Endothelial cell of umbilical vein (primary cell): ENCODE measurements around the gene PDCD11. TPM values are rescaled to one million over a fixed set of nuclear protein-coding genes. Genes with fewer than 3 reads are reported as not detected.

Source experiments
- BruUV-seq: library from RNA; stranded (reverse); fragments of 400-500 nt; replicated peaks from 2 replicates; lab custom pipeline; 2021; lab: Mats Ljungman, UMichigan
- CTCF ChIA-PET: fragments of 300-600, 350-600 bp; sonication (Branson Sonifier 250); formaldehyde crosslinking; loops from one replicate; lab custom pipeline; 2021; ENCODE audit warnings: antibody characterized with exemption, inconsistent platforms; lab: Charles Lee
- POLR2A ChIA-PET: fragments of 300-600, 350-600 bp; sonication (Branson Sonifier 250); formaldehyde crosslinking; loops from one replicate; lab custom pipeline; 2021; ENCODE audit warnings: antibody characterized with exemption, inconsistent platforms; lab: Charles Lee
- DNase-seq: peaks from one replicate; pipeline ENCODE4 v3.0.0-alpha.2; 2011; ENCODE audit warnings: low read depth, low spot score
- FAIRE-seq: peaks from 2 replicates; lab custom pipeline; 2011; peaks lifted over from hg19 to GRCh38; lab: Jason Lieb, UNC
- H2AFZ ChIP-seq: 2 replicates; pipeline ENCODE4 v1.6.0; 2012; ENCODE audit warnings: low read depth, low read length, control low read depth, inconsistent platforms
- H3K27ac ChIP-seq: 2 replicates; pipeline ENCODE4 v1.5.1; 2011; ENCODE audit warnings: low read depth, mild to moderate bottlenecking, control low read depth, low read length, moderate library complexity; ENCODE audit not compliant: insufficient read depth
- H3K27me3 ChIP-seq, 2 experiments: 2 replicates each; pipeline versions ENCODE4 v1.6.0 to v1.6.1; 2011; ENCODE audit warnings: low read length in 2 of 2, mixed read lengths in 1 of 2; ENCODE audit not compliant: control insufficient read depth in 2 of 2, insufficient read depth in 2 of 2
- H3K36me3 ChIP-seq, 2 experiments: 2 replicates in 1 of 2; 3 replicates in 1 of 2; pipeline ENCODE4 v1.5.1; 2011; ENCODE audit warnings: low read length in 2 of 2, mild to moderate bottlenecking in 1 of 2, moderate library complexity in 1 of 2; ENCODE audit not compliant: control insufficient read depth in 2 of 2, insufficient read depth in 2 of 2; ENCODE audit errors: extremely low read depth in 1 of 2
- H3K4me1 ChIP-seq: 3 replicates; pipeline ENCODE4 v1.5.1; 2011; ENCODE audit warnings: mild to moderate bottlenecking, low read length; ENCODE audit not compliant: control insufficient read depth, insufficient read depth; ENCODE audit errors: extremely low read depth
- H3K4me2 ChIP-seq: 2 replicates; pipeline ENCODE4 v1.6.1; 2011; ENCODE audit warnings: low read length, control low read depth, mixed read lengths; ENCODE audit not compliant: insufficient read depth
- H3K4me3 ChIP-seq, 3 experiments: fragments of 200-600 bp in 1 of 3; sonication (generic), shearing (Covaris generic) in 1 of 3; replicated peaks in 1 of 3; 2 replicates each; pipeline ENCODE4 v1.5.1; 2011 to 2016; ENCODE audit warnings: control low read depth in 3 of 3, low read length in 3 of 3, mild to moderate bottlenecking in 2 of 3, inconsistent platforms in 1 of 3, low read depth in 1 of 3, moderate library complexity in 1 of 3; ENCODE audit not compliant: insufficient read depth in 1 of 3
- H3K79me2 ChIP-seq: 2 replicates; pipeline ENCODE4 v1.6.0; 2012; ENCODE audit warnings: low read length, inconsistent platforms; ENCODE audit not compliant: control insufficient read depth, insufficient read depth
- H3K9ac ChIP-seq: replicated peaks from 2 replicates; pipeline ENCODE3; 2011; ENCODE audit warnings: low read length, control low read depth; ENCODE audit not compliant: insufficient read depth; ENCODE audit errors: extremely low read depth
- H3K9me1 ChIP-seq: replicated peaks from 3 replicates; pipeline ENCODE4 v1.6.0; 2011; ENCODE audit warnings: mild to moderate bottlenecking, low read length; ENCODE audit not compliant: control insufficient read depth, insufficient read depth; ENCODE audit errors: extremely low read depth
- H3K9me3 ChIP-seq: replicated peaks from 2 replicates; pipeline ENCODE4 v1.5.1; 2012; ENCODE audit warnings: low read length, inconsistent platforms; ENCODE audit not compliant: control insufficient read depth, insufficient read depth
- H4K20me1 ChIP-seq: replicated peaks from 2 replicates; pipeline ENCODE3; 2011; ENCODE audit warnings: mild to moderate bottlenecking, low read length; ENCODE audit not compliant: control insufficient read depth, insufficient read depth; ENCODE audit errors: extremely low read depth
- FOS ChIP-seq: IDR thresholded peaks from 2 replicates; pipeline ENCODE4 v1.6.1; 2011; ENCODE audit warnings: mild to moderate bottlenecking, low read length, moderate library complexity, borderline replicate concordance; ENCODE audit not compliant: insufficient read depth
- GATA2 ChIP-seq: IDR thresholded peaks from 2 replicates; pipeline ENCODE4 v1.7.0; 2011; ENCODE audit warnings: low read depth, mild to moderate bottlenecking, moderate library complexity, mixed read lengths, low read length; ENCODE audit not compliant: insufficient read length, insufficient read depth
- MYC ChIP-seq: IDR thresholded peaks from one replicate; pipeline ENCODE4 v1.6.1; 2011; ENCODE audit warnings: mild to moderate bottlenecking, low read depth, low read length
- POLR2A ChIP-seq: IDR thresholded peaks from 2 replicates; pipeline ENCODE4 v1.6.1; 2012; ENCODE audit warnings: low read depth, mild to moderate bottlenecking, control low read depth, low read length
- POLR2AphosphoS5 ChIP-seq: IDR thresholded peaks from 2 replicates; pipeline ENCODE4 v1.6.1; 2012; ENCODE audit warnings: low read depth, mild to moderate bottlenecking, control low read depth, low read length, moderate library complexity; ENCODE audit not compliant: insufficient read depth
- dilution Hi-C: fragments of 300-500 bp; cut with MboI; formaldehyde crosslinking; loops from one replicate; pipeline ENCODE4 v1.15.0; 2019; ENCODE audit warnings: low sequenced_read_pairs; ENCODE audit not compliant: extremely low pct_ligation_motif_present
- intact Hi-C: fragments of 100-400 bp; cut with micrococcal nuclease; formaldehyde crosslinking; loops from one replicate; pipeline ENCODE4 v1.10.0; 2022
- polyA plus RNA-seq, 4 experiments: library from polyadenylated mRNA; depleted of rRNA in 3 of 4; stranded (reverse) in 3 of 4; unstranded in 1 of 4; fragments of >200 nt; gene quantifications; 2 replicates each; pipeline versions ENCODE4 v1.2.1 to v1.2.3, GENCODE V29; 2011 to 2012; ENCODE audit warnings: missing spikeins in 1 of 4
- total RNA-seq: library from RNA; stranded (reverse); gene quantifications from 2 replicates; pipeline ENCODE4 v1.2.3, GENCODE V29; 2021

Gene PDCD11
- total and polyA plus RNA-seq, 2 donors (not counting 3 experiments of a cell fraction or from before 2014, with no cell fraction given), result 12.6 to 52.7 TPM

GRCh38 chr10:103451091-103451813 lies 54.8 kb downstream of the PDCD11 start:
- intact Hi-C loops, result loop anchor here (2.0 kb wide), 1 partner anchor 32 kb away; no protein-coding TSS in a partner anchor
- H3K9me3 ChIP-seq, result no peaks in the 10 kb centered on the region
- peaks cover 7% of the 10 kb centered on the region for H3K79me2 ChIP-seq
- dilution Hi-C loops, result no loop called here
- peak overlapping the region; percentile 97 for H2AFZ ChIP-seq
- no peaks in the 10 kb centered on the region for H4K20me1 ChIP-seq
- no peaks in the 10 kb centered on the region for H3K27me3 ChIP-seq
- H3K4me3 ChIP-seq, result peak overlapping the region; percentile 8 to 66 (median 55)
- POLR2A ChIA-PET, result no interaction called here
- peak overlapping the region; percentile 86 for H3K4me2 ChIP-seq
- CTCF ChIA-PET, result interaction anchor here (0.9 to 2.5 kb wide), 8 partner anchors 9 to 142 kb away, joined by 3 to 13 read pairs (median 4); no protein-coding TSS in a partner anchor
- TF ChIP-seq POLR2A (no peak), FOS (no peak), MYC (no peak), POLR2AphosphoS5 (no peak), GATA2 (no peak)
- H3K9ac ChIP-seq, result peak overlapping the region; percentile 32
- H3K36me3 ChIP-seq, result peaks cover 5 to 15% of the 10 kb centered on the region in 2 experiments
- peaks cover 45% of the 10 kb centered on the region for H3K4me1 ChIP-seq
- peak; percentile 79 for FAIRE-seq
- H3K27ac ChIP-seq, result peak overlapping the region; percentile 57
- H3K9me1 ChIP-seq, result no peaks in the 10 kb centered on the region
- no TSS peak for BruUV-seq
- DNase-seq, result peak; percentile 52

GRCh38 chr10:103451831-103452505 lies 55.5 kb downstream of the PDCD11 start, which contains the start of gene CALHM2:
Gene CALHM2 (minus strand): TSS chr10:103452370. CDS start chr10:103449941, 2,429 bp downstream.
- BruUV-seq, result no TSS peak
- peaks cover 38% of the 10 kb centered on the region for H3K4me1 ChIP-seq
- H2AFZ ChIP-seq, result peak within 1 kb of the TSS; percentile 97
- no peaks in the 10 kb centered on the region for H4K20me1 ChIP-seq
- intact Hi-C loops, result loop anchor here (2.0 kb wide), 1 partner anchor 31 kb away; no protein-coding TSS in a partner anchor
- dilution Hi-C loops, result no loop called here
- H3K4me3 ChIP-seq, result peak within 1 kb of the TSS; percentile 8 to 66 (median 55)
- ChIA-PET POLR2A (no interaction called here), CTCF (interaction anchor here (1.3 to 2.5 kb wide), 6 partner anchors 8 to 141 kb away, joined by 3 to 13 read pairs (median 4); no protein-coding TSS in a partner anchor)
- peak within 1 kb of the TSS; percentile 86 for H3K4me2 ChIP-seq
- H3K27me3 ChIP-seq, result no peaks in the 10 kb centered on the region
- DNase-seq (peak; percentile 57), FAIRE-seq (peak; percentile 88)
- no peaks in the 10 kb centered on the region for H3K9me3 ChIP-seq
- TF ChIP-seq MYC, result no peak
- H3K79me2 ChIP-seq, result peaks cover 7% of the 10 kb centered on the region
- H3K9ac ChIP-seq, result peak within 1 kb of the TSS; percentile 32
- peaks cover 5 to 13% of the 10 kb centered on the region in 2 experiments for H3K36me3 ChIP-seq
- H3K27ac ChIP-seq, result peak within 1 kb of the TSS; percentile 57
- H3K9me1 ChIP-seq, result no peaks in the 10 kb centered on the region
